NCI-H510A (cell line): ENCODE results near the gene C14orf119.

Experiments
- DNase-seq: peaks from one replicate; lab custom pipeline; 2025; lab: John Stamatoyannopoulos, UW

C14orf119 gene

GRCh38 chr14:23149745-23150144 is 54.4 kb downstream of the C14orf119 start:
- DNase-seq, result no peak
